ENCODE data around the gene LKAAEAR1. TPM values are rescaled to one million over a fixed set of nuclear protein-coding genes. Genes with fewer than 3 reads are reported as not detected.
A peak's percentile ranks its signal among the peaks of the same experiment; 100 is the strongest.

The LKAAEAR1 gene
- total and polyA plus RNA-seq, 2 of the 13 experiments (the other 11 are each of a cell fraction or from before 2014, with no cell fraction given) = not detected

DNA sequence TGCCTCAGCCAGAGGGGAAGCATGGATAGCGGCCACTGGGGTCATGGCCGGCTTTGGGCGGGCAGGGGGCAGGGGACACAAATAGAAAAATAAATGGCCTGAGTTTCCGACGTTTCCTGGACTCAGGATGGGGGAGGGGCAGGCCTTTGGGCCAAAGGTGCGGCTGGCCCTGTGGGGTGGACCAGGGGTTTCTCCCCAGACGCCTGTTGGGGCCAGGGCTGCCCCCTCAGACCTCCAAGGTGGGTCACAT is 27.6 kb downstream of the LKAAEAR1 start (continued):
- TF ChIP-seq, protein P1, sequence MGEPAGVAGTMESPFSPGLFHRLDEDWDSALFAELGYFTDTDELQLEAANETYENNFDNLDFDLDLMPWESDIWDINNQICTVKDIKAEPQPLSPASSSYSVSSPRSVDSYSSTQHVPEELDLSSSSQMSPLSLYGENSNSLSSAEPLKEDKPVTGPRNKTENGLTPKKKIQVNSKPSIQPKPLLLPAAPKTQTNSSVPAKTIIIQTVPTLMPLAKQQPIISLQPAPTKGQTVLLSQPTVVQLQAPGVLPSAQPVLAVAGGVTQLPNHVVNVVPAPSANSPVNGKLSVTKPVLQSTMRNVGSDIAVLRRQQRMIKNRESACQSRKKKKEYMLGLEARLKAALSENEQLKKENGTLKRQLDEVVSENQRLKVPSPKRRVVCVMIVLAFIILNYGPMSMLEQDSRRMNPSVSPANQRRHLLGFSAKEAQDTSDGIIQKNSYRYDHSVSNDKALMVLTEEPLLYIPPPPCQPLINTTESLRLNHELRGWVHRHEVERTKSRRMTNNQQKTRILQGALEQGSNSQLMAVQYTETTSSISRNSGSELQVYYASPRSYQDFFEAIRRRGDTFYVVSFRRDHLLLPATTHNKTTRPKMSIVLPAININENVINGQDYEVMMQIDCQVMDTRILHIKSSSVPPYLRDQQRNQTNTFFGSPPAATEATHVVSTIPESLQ (CRISPR knock-in tag; conservative IDR thresholded peaks at IDR 0.05) = no peak; the same call in 1 of the 2 replicates
- TF ChIP-seq YY1 (IDR thresholded peaks at IDR 0.05; ENCODE audit: insufficient read depth, insufficient replicate concordance, low read depth, low read length) = peak; percentile 77
- TF ChIP-seq, protein P2, sequence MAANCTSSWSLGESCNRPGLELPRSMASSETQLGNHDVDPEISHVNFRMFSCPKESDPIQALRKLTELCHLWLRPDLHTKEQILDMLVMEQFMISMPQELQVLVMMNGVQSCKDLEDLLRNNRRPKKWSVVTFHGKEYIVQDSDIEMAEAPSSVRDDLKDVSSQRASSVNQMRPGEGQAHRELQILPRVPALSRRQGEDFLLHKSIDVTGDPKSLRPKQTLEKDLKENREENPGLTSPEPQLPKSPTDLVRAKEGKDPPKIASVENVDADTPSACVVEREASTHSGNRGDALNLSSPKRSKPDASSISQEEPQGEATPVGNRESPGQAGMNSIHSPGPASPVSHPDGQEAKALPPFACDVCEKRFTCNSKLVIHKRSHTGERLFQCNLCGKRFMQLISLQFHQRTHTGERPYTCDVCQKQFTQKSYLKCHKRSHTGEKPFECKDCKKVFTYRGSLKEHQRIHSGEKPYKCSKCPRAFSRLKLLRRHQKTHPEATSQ (CRISPR knock-in tag; IDR thresholded peaks at IDR 0.05; ENCODE audit: borderline replicate concordance) = no peak
- TF ChIP-seq HOXA3 (CRISPR knock-in tag; IDR thresholded peaks at IDR 0.05) = peak; percentile 53
- no peak for TF ChIP-seq EED (CRISPR knock-in tag; IDR thresholded peaks at IDR 0.05)
- peak in 1 of 2 experiments; percentile 60; a peak in 2 of 4 replicates for TF ChIP-seq EP300 (IDR thresholded peaks at IDR 0.05; ENCODE audit: low read depth in 2 of 2, low read length in 2 of 2)
- no peak for TF ChIP-seq EP300 (CRISPR knock-in tag; IDR thresholded peaks at IDR 0.05; ENCODE audit: borderline replicate concordance)
- TF ChIP-seq ZNF20 (CRISPR knock-in tag; IDR thresholded peaks at IDR 0.05) = no peak
- TF ChIP-seq, protein P3, sequence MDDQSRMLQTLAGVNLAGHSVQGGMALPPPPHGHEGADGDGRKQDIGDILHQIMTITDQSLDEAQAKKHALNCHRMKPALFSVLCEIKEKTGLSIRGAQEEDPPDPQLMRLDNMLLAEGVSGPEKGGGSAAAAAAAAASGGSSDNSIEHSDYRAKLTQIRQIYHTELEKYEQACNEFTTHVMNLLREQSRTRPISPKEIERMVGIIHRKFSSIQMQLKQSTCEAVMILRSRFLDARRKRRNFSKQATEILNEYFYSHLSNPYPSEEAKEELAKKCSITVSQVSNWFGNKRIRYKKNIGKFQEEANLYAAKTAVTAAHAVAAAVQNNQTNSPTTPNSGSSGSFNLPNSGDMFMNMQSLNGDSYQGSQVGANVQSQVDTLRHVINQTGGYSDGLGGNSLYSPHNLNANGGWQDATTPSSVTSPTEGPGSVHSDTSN (CRISPR knock-in tag; IDR thresholded peaks at IDR 0.05; ENCODE audit: borderline replicate concordance) = no peak
- TF ChIP-seq, protein P4, sequence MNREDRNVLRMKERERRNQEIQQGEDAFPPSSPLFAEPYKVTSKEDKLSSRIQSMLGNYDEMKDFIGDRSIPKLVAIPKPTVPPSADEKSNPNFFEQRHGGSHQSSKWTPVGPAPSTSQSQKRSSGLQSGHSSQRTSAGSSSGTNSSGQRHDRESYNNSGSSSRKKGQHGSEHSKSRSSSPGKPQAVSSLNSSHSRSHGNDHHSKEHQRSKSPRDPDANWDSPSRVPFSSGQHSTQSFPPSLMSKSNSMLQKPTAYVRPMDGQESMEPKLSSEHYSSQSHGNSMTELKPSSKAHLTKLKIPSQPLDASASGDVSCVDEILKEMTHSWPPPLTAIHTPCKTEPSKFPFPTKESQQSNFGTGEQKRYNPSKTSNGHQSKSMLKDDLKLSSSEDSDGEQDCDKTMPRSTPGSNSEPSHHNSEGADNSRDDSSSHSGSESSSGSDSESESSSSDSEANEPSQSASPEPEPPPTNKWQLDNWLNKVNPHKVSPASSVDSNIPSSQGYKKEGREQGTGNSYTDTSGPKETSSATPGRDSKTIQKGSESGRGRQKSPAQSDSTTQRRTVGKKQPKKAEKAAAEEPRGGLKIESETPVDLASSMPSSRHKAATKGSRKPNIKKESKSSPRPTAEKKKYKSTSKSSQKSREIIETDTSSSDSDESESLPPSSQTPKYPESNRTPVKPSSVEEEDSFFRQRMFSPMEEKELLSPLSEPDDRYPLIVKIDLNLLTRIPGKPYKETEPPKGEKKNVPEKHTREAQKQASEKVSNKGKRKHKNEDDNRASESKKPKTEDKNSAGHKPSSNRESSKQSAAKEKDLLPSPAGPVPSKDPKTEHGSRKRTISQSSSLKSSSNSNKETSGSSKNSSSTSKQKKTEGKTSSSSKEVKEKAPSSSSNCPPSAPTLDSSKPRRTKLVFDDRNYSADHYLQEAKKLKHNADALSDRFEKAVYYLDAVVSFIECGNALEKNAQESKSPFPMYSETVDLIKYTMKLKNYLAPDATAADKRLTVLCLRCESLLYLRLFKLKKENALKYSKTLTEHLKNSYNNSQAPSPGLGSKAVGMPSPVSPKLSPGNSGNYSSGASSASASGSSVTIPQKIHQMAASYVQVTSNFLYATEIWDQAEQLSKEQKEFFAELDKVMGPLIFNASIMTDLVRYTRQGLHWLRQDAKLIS (CRISPR knock-in tag; IDR thresholded peaks at IDR 0.05) = no peak
- TF ChIP-seq, protein P5, sequence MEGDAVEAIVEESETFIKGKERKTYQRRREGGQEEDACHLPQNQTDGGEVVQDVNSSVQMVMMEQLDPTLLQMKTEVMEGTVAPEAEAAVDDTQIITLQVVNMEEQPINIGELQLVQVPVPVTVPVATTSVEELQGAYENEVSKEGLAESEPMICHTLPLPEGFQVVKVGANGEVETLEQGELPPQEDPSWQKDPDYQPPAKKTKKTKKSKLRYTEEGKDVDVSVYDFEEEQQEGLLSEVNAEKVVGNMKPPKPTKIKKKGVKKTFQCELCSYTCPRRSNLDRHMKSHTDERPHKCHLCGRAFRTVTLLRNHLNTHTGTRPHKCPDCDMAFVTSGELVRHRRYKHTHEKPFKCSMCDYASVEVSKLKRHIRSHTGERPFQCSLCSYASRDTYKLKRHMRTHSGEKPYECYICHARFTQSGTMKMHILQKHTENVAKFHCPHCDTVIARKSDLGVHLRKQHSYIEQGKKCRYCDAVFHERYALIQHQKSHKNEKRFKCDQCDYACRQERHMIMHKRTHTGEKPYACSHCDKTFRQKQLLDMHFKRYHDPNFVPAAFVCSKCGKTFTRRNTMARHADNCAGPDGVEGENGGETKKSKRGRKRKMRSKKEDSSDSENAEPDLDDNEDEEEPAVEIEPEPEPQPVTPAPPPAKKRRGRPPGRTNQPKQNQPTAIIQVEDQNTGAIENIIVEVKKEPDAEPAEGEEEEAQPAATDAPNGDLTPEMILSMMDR (CRISPR knock-in tag; IDR thresholded peaks at IDR 0.05) = peak; percentile 15; the same call in 1 of the 2 replicates
- no peak; the same call in 1 of the 2 replicates for TF ChIP-seq MED13 (CRISPR knock-in tag; IDR thresholded peaks at IDR 0.05)
- TF ChIP-seq SMYD3 (CRISPR knock-in tag; IDR thresholded peaks at IDR 0.05) = no peak
- no peak for TF ChIP-seq CREB1 (IDR thresholded peaks at IDR 0.05)
- no peak for TF ChIP-seq CREB1 (CRISPR knock-in tag; IDR thresholded peaks at IDR 0.05)
- no peak for TF ChIP-seq NFE2 (CRISPR knock-in tag; IDR thresholded peaks at IDR 0.05)
- TF ChIP-seq ASH2L (IDR thresholded peaks at IDR 0.05; ENCODE audit: insufficient read length, low read depth, low read length) = peak; percentile 19
- TF ChIP-seq, protein P6, sequence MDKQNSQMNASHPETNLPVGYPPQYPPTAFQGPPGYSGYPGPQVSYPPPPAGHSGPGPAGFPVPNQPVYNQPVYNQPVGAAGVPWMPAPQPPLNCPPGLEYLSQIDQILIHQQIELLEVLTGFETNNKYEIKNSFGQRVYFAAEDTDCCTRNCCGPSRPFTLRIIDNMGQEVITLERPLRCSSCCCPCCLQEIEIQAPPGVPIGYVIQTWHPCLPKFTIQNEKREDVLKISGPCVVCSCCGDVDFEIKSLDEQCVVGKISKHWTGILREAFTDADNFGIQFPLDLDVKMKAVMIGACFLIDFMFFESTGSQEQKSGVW (CRISPR knock-in tag; IDR thresholded peaks at IDR 0.05; ENCODE audit: borderline replicate concordance) = no peak
- TF ChIP-seq NFYB (CRISPR knock-in tag; IDR thresholded peaks at IDR 0.05) = 0 out of 2 replicates have a peak, but pooled peaks have one; percentile 7
- TF ChIP-seq ZNF263 (CRISPR knock-in tag; IDR thresholded peaks at IDR 0.05) = no peak

Data from HepG2 (cell line).